K562 (cell line): ENCODE results near the gene ERC2. TPM values are rescaled to one million over a fixed set of nuclear protein-coding genes. Genes with fewer than 3 reads are reported as not detected.

Source experiments
- ATAC-seq: fragments of 200-7000 bp; cut with Tn5 transposase; 3 replicates; pipeline ENCODE4 v1.9.1; 2020; ENCODE audit warnings: moderate library complexity
- BruUV-seq: library from RNA; stranded (reverse); fragments of 400-500 nt; replicated peaks from 2 replicates; lab custom pipeline; 2021; lab: Mats Ljungman, UMichigan
- CTCF ChIA-PET: fragments of 300-600 bp; formaldehyde crosslinking; extraction: SDS; loops from one replicate; lab custom pipeline; 2021; ENCODE audit warnings: low intra/inter-chr PET ratio; lab: Yijun Ruan, JAX
- POLR2A ChIA-PET: fragments of 300-600, 350-650 bp; sonication (Branson Sonifier 250); formaldehyde crosslinking; extraction: SDS; loops from one replicate; lab custom pipeline; 2021; ENCODE audit warnings: antibody characterized with exemption, inconsistent platforms; lab: Yijun Ruan, JAX
- DNase-seq, 4 experiments: peaks; one replicate each; pipeline versions ENCODE4 v3.0.0 to v3.0.0-alpha.2; 2011 to 2018; ENCODE audit warnings: low spot score in 3 of 4, mixed read lengths in 3 of 4; ENCODE audit errors: extremely low read depth in 1 of 4
- FAIRE-seq: peaks from 2 replicates; lab custom pipeline; 2011; peaks lifted over from hg19 to GRCh38; lab: Jason Lieb, UNC
- H2AFZ ChIP-seq: 2 replicates; pipeline ENCODE4 v1.6.0; 2011; ENCODE audit warnings: low read depth, low read length, control low read depth, inconsistent platforms
- H3K27ac ChIP-seq: fragments of 200-600 bp; 3 replicates; pipeline ENCODE4 v1.8.0; 2011; ENCODE audit warnings: low read depth, mild to moderate bottlenecking, control low read depth, inconsistent platforms, low read length, moderate library complexity, mixed read lengths; ENCODE audit errors: extremely low read depth
- H3K27me3 ChIP-seq, 2 experiments: fragments of 300-600 bp in 1 of 2; 2 replicates in 1 of 2; 3 replicates in 1 of 2; pipeline versions ENCODE4 v1.6.0 to v1.8.0; 2011; ENCODE audit warnings: inconsistent platforms in 2 of 2, low read length in 2 of 2, mild to moderate bottlenecking in 1 of 2, mixed read lengths in 1 of 2, moderate library complexity in 1 of 2; ENCODE audit not compliant: control insufficient read depth in 2 of 2, insufficient read depth in 2 of 2
- H3K36me3 ChIP-seq: fragments of 300-600 bp; 3 replicates; pipeline ENCODE4 v1.8.0; 2011; ENCODE audit warnings: mild to moderate bottlenecking, low read length, inconsistent platforms; ENCODE audit not compliant: control insufficient read depth, insufficient read depth
- H3K4me1 ChIP-seq, 2 experiments: fragments of 200-600 bp in 1 of 2; replicated peaks in 1 of 2; 2 replicates in 1 of 2; 3 replicates in 1 of 2; pipeline versions ENCODE4 v1.5.1 to v1.8.0; 2011; ENCODE audit warnings: inconsistent platforms in 2 of 2, low read length in 2 of 2, mild to moderate bottlenecking in 1 of 2, mixed read lengths in 1 of 2, moderate library complexity in 1 of 2; ENCODE audit not compliant: control insufficient read depth in 2 of 2, insufficient read depth in 2 of 2
- H3K4me2 ChIP-seq: 2 replicates; pipeline ENCODE4 v1.6.1; 2011; ENCODE audit warnings: low read length, control low read depth, inconsistent platforms, mixed read lengths; ENCODE audit not compliant: insufficient read depth
- H3K4me3 ChIP-seq: fragments of 200-600 bp; sonication (generic), shearing (Covaris generic); 2 replicates; pipeline ENCODE4 v1.5.1; 2016; ENCODE audit warnings: control low read depth, inconsistent platforms
- H3K79me2 ChIP-seq: fragments of 200-600 bp; 3 replicates; pipeline ENCODE4 v1.8.0; 2011; ENCODE audit warnings: low read length, inconsistent platforms; ENCODE audit not compliant: control insufficient read depth, insufficient read depth
- H3K9ac ChIP-seq, 2 experiments: 2 replicates each; pipeline versions ENCODE4 v1.6.0 to v1.6.1; 2011; ENCODE audit warnings: low read depth in 2 of 2, low read length in 2 of 2, control low read depth in 1 of 2, inconsistent platforms in 1 of 2, mild to moderate bottlenecking in 1 of 2, mixed read lengths in 1 of 2; ENCODE audit not compliant: insufficient read depth in 1 of 2
- H3K9me1 ChIP-seq: one replicate; pipeline ENCODE4 v1.6.0; 2011; ENCODE audit warnings: inconsistent platforms, mild to moderate bottlenecking, low read length, moderate library complexity; ENCODE audit not compliant: control insufficient read depth, insufficient read depth
- H3K9me3 ChIP-seq: replicated peaks from 2 replicates; pipeline ENCODE4 v1.5.1; 2011; ENCODE audit warnings: low read depth, low read length, inconsistent platforms; ENCODE audit not compliant: control insufficient read depth, insufficient read depth
- H4K20me1 ChIP-seq: replicated peaks from 2 replicates; pipeline ENCODE4 v1.6.1; 2011; ENCODE audit warnings: low read length, inconsistent platforms, mixed read lengths; ENCODE audit not compliant: control insufficient read depth, insufficient read depth
- CEBPG ChIP-seq, 3 experiments: fragments of 200-800 bp in 1 of 3; sonication (Bioruptor generic) in 1 of 3; sonication (generic) in 1 of 3; formaldehyde crosslinking in 1 of 3; IDR thresholded peaks in 2 of 3; conservative IDR thresholded peaks in 1 of 3; 2 replicates each; pipeline versions ENCODE4 v1.6.1 to v1.8.0; 2016 to 2022; ENCODE audit warnings: missing compliant biosample characterization in 2 of 3, missing genetic modification characterization in 2 of 3, mild to moderate bottlenecking in 1 of 3, missing genetic modification reagents in 1 of 3
- POLR2H ChIP-seq: IDR thresholded peaks from 2 replicates; pipeline ENCODE4 v1.6.1; 2016; ENCODE audit warnings: missing genetic modification characterization, low read depth, mild to moderate bottlenecking, control low read depth, missing compliant biosample characterization, moderate library complexity
- SMARCA5 ChIP-seq: fragments of 450-650 bp; IDR thresholded peaks from 2 replicates; pipeline ENCODE4 v1.6.1; 2016
- ZNF143 ChIP-seq: sonication (generic); formaldehyde crosslinking; IDR thresholded peaks from 2 replicates; pipeline ENCODE4 v1.9.0; 2022; ENCODE audit warnings: mild to moderate bottlenecking, missing genetic modification reagents
- ZNF584 ChIP-seq: fragments of 200-800 bp; sonication (Bioruptor generic); IDR thresholded peaks from 2 replicates; pipeline ENCODE4 v1.6.1; 2016; ENCODE audit warnings: low read depth, mild to moderate bottlenecking, missing genetic modification characterization, missing compliant biosample characterization
- ZNF79 ChIP-seq: fragments of 250-450 bp; sonication (Bioruptor Pico); IDR thresholded peaks from 2 replicates; pipeline ENCODE4 v1.4.0; 2020; ENCODE audit warnings: low read depth, mild to moderate bottlenecking, moderate library complexity
- WGBS: fragments of 100-300 bp; shearing (Covaris generic); methylation state at CpG from one replicate; pipeline ENCODE4 v1.1.6; 2016; ENCODE audit warnings: low coverage, mixed read lengths; ENCODE audit not compliant: insufficient coverage; ENCODE audit errors: missing lambda C conversion rate; 5-methylcytosine and 5-hydroxymethylcytosine counted together
- in situ Hi-C: fragments of 300-500 bp; cut with MboI; formaldehyde crosslinking; loops from 4 replicates; pipeline ENCODE4 v1.15.0; 2018; ENCODE audit warnings: inconsistent platforms, mixed read lengths
- intact Hi-C: fragments of 100-400 bp; cut with micrococcal nuclease; formaldehyde crosslinking; loops from 2 replicates; pipeline ENCODE4 v1.14.2; 2022
- polyA plus RNA-seq, 8 experiments: library from polyadenylated mRNA; depleted of rRNA in 4 of 8; stranded (reverse) in 5 of 8; unstranded in 3 of 8; fragments of >200 nt; fragmentation: Nextera tagmentation in 2 of 8; fragmentation: Illumina TruSeq in 1 of 8; extraction: Ambion mirVana in 2 of 8; extraction: Trizol in 1 of 8; gene quantifications; 2 replicates each; pipeline versions ENCODE4 v1.2.1 to v1.2.3, GENCODE V29; 2011 to 2014; ENCODE audit warnings: inconsistent platforms in 1 of 8, missing spikeins in 1 of 8
- total RNA-seq, 7 experiments: library from RNA; depleted of rRNA in 6 of 7; stranded (reverse); fragments of >200 nt in 6 of 7; fragmentation: Illumina TruSeq in 2 of 7; extraction: Trizol in 2 of 7; gene quantifications; 2 replicates each; pipeline versions ENCODE4 v1.2.1 to v1.2.3, GENCODE V29; 2011 to 2021; ENCODE audit warnings: low replicate concordance in 1 of 7
- TF ChIP-seq, protein P1 (sequence below): fragments of 450-650 bp; formaldehyde crosslinking; IDR thresholded peaks from 2 replicates; pipeline ENCODE4 v1.4.0; 2022; ENCODE audit warnings: mild to moderate bottlenecking, moderate library complexity

Gene ERC2
- total and polyA plus RNA-seq, 9 of the 15 experiments (the other 6 are each of a cell fraction or from before 2014, with no cell fraction given) = 0.04 to 0.18 (median 0.07) TPM; not detected in 2

DNA sequence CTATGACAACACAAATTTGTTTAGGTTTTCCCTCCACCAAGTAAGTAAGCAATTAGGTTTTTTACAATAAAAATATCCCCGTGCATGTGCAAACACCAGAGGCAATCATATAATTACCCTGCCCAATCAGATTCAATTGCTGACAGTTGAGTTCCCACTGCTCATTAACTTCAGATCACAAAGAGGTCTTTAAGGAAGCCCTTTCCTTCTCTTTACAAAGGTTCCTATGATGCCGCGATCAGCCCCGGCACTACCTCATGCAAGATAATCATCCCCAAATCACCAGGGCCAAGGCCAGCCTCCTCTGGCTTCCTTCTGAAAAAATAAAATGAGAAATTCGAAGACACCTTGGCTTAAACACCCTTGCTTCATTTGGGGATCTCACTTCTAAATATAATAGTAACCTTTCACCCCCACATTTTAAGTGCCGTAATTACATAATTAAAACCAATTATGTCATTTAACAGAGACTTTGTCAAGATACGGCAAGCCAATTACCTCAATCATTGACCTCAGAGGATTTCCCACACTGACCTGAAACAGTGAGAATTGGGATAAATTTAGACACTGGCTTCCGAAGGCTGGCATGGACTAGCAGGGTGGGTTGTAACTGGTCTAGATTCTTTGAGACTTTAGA lies 859.8 kb downstream of the ERC2 start:
- in situ Hi-C loops = no loop called here
- POLR2A ChIA-PET = no interaction called here

DNA sequence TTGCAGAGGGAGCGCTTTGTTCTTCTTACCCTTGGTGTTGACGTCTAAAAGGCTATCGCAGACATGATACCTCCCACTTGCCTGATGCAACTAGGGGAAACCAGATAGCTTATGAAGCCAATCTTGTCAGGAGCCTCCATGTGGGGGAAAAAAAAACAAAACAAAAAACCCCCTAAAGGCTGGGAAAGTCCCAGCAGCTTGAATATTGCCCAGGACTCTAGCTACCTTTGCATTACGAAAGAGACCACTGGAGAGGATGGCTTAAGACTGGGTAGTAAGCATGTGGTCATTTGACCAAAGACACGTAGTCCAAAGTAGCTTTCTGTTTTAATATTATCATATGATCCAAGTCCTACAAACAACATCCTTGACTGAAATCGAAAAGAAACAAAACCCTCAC lies 860.4 kb downstream of the ERC2 start:
- FAIRE-seq = no peak
- 0 out of 3 replicates have a peak, but pooled peaks have one; percentile 37 for ATAC-seq
- Histone ChIP-seq H3K4me3 (no peak overlapping the region), H4K20me1 (no peaks in the 10 kb centered on the region), H3K27me3 (no peaks in the 10 kb centered on the region; a peak in 1 of 5 replicates), H3K9me3 (no peaks in the 10 kb centered on the region), H3K9ac (no peak overlapping the region), H2AFZ (no peak overlapping the region), H3K36me3 (no peaks in the 10 kb centered on the region), H3K4me2 (no peak overlapping the region), H3K79me2 (no peaks in the 10 kb centered on the region), H3K27ac (no peak overlapping the region), H3K4me1 (no peaks in the 10 kb centered on the region), H3K9me1 (no peaks in the 10 kb centered on the region)
- no TSS peak for BruUV-seq
- WGBS = 4% methylated on average over 6 of the region's 6 CpGs
- intact Hi-C loops = no loop called here
- in situ Hi-C loops = no loop called here
- DNase-seq = no peak
- ChIA-PET POLR2A (no interaction called here), CTCF (no interaction called here)
- TF ChIP-seq CEBPG (CRISPR knock-in tag; IDR thresholded peaks at IDR 0.05) = peak; percentile 31; the same call in 1 of the 2 replicates
- peak; percentile 72 to 82 for TF ChIP-seq CEBPG (tag; conservative IDR thresholded peaks at IDR 0.05 in 1 of 2, IDR thresholded peaks at IDR 0.05 in 1 of 2)
- TF ChIP-seq, protein P1, sequence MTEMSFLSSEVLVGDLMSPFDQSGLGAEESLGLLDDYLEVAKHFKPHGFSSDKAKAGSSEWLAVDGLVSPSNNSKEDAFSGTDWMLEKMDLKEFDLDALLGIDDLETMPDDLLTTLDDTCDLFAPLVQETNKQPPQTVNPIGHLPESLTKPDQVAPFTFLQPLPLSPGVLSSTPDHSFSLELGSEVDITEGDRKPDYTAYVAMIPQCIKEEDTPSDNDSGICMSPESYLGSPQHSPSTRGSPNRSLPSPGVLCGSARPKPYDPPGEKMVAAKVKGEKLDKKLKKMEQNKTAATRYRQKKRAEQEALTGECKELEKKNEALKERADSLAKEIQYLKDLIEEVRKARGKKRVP (CRISPR knock-in tag) = peak; percentile 94
- TF ChIP-seq ZNF79 = 0 out of 2 replicates have a peak, but pooled peaks have one; percentile 3
- peak; percentile 39; the same call in 1 of the 2 replicates for TF ChIP-seq POLR2H (tag)
- TF ChIP-seq ZNF143 (CRISPR knock-in tag) = no peak

More for the DNA sequence above, 859.8 kb downstream of the ERC2 start:
- Histone ChIP-seq H3K27me3 (no peaks in the 10 kb centered on the region; a peak in 1 of 5 replicates), H3K27ac (no peak overlapping the region), H3K79me2 (no peaks in the 10 kb centered on the region), H3K4me2 (no peak overlapping the region), H4K20me1 (no peaks in the 10 kb centered on the region), H2AFZ (no peak overlapping the region), H3K9ac (no peak overlapping the region), H3K36me3 (no peaks in the 10 kb centered on the region), H3K9me1 (no peaks in the 10 kb centered on the region), H3K4me3 (no peak overlapping the region), H3K9me3 (no peaks in the 10 kb centered on the region), H3K4me1 (no peaks in the 10 kb centered on the region)
- WGBS = 14% methylated on average over 8 of the region's 8 CpGs
- intact Hi-C loops = no loop called here
- TF ChIP-seq SMARCA5 = no peak
- TF ChIP-seq ZNF584 (CRISPR knock-in tag) = 0 out of 2 replicates have a peak, but pooled peaks have one; percentile 25
- DNase-seq (no peak), ATAC-seq (no peak), FAIRE-seq (no peak)
- no TSS peak for BruUV-seq
- CTCF ChIA-PET = no interaction called here
